Activated CD8-positive, alpha-beta memory T cell treated with anti-CD3 and anti-CD28 coated beads, Interleukin-2, amount 50 U/mL, for 48 hours (primary cell): ENCODE data around the gene PRR13.
"Not testable (repeated sequence)": the region's sequence is repeated elsewhere in the genome, so short reads cannot be mapped to it uniquely, and the experiment has no call there.

ENCODE experiments used
- DNase-seq: peaks from one replicate; pipeline ENCODE4 v3.0.0-alpha.2; 2020

Gene PRR13

DNA sequence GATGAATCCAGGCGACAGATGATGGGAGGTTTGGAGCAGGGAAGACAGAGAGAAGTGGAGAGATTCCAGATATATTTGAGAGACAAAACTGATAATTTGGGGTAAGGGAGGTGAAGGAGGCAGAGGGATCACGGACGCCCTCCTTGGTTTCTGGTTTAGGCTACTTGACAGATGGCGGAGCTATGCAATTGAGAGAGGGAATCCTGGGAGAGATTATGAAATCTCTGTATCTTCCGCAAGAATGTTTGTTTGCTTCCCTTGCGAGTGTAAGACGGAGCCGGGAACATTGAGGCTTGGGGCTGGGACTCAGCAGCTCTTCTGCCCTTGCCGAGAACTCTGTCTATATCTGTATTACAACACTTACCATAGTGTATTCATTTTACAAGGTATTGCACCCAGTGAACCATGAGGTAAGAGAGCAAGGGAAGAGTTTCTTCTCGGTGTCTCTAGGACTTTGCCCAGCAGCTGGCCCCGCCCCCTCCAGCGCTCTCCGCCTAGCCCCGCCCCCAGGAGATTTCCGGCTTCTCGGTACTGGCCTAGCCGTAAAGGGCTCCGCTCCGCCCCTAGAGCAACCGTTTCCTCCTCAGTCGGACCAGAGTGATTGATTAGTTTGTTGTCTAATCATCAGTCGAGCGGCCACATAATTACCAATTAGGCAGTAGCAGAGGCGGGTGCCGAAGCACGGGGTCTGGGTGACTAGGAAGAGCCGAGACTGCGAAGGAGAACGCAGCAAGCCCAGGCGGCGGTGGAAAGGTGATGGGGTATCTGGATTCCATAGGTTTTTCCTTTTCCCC is at the start of gene PRR13:
Gene PRR13 (plus strand): TSS at position 695 of the 794 bp plus-strand sequence. CDS start 981 bp downstream, outside the sequence.
- peak; percentile 97 for DNase-seq

- no peak for DNase-seq
Observed at GRCh38 chr12:53399896-53400295, 41.6 kb upstream of the PRR13 start.

- DNase-seq = not testable (repeated sequence)
Observed at GRCh38 chr12:53402351-53402750, 39.2 kb upstream of the PRR13 start.

DNA sequence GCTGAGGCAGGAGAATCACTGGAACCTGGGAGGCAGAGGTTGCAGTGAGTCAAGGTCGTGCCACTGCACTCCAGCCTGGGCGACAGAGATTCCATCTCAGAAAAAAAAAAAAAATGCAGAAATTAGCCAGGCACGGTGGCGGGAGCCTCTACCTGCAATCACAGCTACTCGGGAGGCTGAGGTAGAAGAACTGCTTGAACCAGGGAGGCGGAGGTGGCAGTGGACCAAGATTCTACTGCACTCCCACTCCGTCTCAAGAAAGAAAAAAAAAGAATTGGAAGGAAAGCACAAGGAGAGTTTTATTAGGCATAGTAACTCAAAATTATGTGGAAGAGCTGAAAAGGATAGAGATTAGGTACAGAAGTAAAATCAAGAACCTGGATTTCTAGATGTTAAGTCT is 38.7 kb upstream of the PRR13 start:
- DNase-seq = no peak

DNA sequence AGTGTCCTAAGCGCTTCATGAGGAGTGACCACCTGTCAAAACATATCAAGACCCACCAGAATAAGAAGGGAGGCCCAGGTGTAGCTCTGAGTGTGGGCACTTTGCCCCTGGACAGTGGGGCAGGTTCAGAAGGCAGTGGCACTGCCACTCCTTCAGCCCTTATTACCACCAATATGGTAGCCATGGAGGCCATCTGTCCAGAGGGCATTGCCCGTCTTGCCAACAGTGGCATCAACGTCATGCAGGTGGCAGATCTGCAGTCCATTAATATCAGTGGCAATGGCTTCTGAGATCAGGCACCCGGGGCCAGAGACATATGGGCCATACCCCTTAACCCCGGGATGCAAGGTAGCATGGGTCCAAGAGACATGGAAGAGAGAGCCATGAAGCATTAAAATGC is 30.6 kb upstream of the PRR13 start:
- DNase-seq = no peak

- no peak for DNase-seq
Observed at GRCh38 chr12:53413485-53414204, 27.9 kb upstream of the PRR13 start.

DNA sequence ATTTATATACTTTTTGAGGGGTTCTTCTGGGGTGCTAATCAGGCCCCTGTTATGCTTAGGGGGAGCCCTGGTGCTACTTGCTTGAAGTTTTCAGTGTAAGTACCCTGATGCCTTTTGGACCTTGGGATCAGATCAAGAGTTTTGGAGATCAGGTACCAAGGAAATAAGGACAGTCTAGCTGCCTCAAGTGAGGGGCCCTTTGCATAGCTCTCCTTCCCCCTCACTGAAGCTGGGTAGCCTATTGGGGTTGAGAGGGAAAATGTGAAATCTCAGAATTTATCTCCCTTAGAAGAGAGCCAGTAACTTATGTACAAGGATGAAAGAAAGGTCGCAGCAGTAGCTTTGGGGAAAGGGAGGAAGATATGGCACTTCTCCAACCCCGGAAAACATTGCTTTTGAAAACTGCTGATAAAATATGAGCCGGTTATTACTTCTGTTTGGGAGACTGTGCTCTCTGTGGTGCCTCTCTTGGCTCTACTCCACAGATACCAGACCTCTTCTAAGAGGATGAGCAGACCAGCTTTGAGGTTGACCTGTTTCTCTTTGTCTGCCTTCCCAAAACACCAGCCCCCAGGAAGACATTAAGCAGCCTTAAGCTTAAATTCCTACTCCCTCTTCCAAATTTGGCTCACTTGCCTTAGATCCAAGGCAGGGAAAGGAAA is 26.6 kb upstream of the PRR13 start:
- no peak for DNase-seq

DNA sequence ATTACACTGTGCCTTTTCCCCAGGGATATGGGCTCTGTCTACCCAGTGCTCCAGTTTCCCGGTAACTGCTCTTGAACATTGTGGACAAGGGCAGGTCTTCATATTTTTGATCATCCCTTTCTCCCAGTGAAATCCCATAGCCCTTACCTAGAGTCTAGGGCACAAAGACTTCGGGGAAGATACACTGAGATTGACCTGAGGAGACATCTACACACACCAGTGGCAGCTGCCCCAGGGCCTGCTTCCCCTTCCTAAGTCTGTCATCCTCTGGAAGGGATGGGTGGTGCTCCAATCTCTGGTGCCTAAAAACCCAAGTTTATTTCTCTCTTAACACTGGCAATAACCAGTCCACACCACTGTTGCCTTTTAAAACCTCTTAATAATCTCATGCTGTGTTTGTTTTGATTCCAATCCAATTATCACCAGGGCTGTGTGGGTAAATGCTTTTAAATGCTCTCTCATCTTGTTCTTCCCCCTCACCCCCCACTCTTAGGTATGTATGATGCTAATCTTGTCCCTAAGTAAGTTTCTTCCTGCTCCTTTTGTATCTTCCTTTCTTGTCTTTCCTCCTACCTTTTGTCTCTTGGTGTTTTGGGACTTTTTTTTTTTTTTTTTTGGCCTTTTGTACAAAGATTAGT is 25.7 kb upstream of the PRR13 start:
- DNase-seq = not testable (repeated sequence)

- not testable (repeated sequence) for DNase-seq
Observed at GRCh38 chr12:53417291-53417816, 24.2 kb upstream of the PRR13 start.

GRCh38 chr12:53418221-53418620 is 23.3 kb upstream of the PRR13 start:
- DNase-seq = no peak

- DNase-seq = no peak
Observed at GRCh38 chr12:53419756-53420155, 21.8 kb upstream of the PRR13 start.

DNA sequence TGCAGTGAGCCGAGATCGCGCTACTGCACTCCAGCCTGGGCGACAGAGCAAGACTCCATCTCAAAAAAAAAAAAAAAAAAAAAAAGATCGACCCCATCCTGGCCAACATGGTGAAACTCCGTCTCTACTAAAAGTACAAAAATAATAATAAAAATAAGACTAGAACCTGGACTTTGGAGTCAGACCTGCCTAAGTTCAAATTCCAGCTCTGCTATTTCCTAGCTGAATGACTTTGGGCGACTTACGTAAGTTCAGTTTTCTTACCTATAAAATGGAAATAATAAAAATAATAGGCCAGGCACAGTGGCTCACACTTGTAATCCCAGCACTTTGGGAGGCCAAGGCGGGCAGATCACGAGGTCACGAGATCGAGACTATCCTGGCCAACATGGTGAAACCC is 19.3 kb upstream of the PRR13 start:
- DNase-seq = not testable (repeated sequence)

DNA sequence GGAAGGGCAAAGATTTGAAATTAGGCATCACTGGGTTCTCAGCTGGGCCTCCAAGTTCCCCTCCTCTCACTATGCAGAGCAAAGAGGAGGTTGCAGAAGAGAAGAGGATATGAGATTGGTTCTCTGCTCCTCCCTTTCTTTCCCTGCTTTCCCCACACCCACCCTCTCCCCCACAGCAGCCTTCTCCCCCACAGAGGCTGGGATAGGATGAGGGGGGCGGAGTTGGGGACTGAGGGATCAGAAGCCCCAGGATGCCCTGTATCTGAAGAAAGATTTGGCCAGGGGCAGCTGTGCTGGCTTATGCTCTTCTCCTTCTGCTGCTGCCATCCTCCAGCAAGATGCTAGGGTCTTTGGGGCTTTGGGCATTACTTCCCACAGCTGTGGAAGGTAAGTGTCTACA is 17.9 kb upstream of the PRR13 start, which contains the start of gene AMHR2:
Gene AMHR2 (plus strand): TSS at position 259 of the 400 bp plus-strand sequence. CDS start 80 bp downstream, at position 339.
- no peak for DNase-seq

DNA sequence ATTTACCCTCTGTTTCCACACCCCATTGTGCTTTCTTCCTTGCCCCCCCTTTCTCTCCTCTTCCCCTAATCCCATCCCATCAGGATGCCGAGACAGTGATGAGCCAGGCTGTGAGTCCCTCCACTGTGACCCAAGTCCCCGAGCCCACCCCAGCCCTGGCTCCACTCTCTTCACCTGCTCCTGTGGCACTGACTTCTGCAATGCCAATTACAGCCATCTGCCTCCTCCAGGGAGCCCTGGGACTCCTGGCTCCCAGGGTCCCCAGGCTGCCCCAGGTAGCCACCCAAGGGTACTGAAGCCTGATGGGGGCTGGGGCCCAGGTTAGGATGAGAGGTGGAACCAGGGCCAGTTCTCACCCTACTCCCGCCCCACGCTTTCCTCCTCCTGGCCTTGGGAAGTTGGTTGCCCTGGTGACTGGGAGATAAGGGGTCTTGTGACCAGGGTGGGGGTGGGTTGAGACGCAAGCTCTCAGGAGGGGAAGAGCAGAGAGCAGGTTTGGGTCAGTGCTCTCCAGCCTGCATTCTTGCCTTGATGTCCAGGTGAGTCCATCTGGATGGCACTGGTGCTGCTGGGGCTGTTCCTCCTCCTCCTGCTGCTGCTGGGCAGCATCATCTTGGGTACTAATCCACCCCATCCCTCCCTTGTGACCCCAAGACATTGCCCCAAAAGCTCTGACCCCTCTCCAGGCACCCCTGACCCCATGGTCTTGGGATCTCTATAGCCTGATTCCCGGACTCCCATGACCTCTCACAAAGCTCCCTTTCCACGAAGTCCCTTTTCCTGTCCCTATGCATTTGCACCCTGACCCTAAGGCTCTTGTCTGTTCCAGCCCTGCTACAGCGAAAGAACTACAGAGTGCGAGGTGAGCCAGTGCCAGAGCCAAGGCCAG is 16.7 kb upstream of the PRR13 start:
- no peak for DNase-seq

GRCh38 chr12:53425515-53426150 is 15.9 kb upstream of the PRR13 start:
- DNase-seq = no peak

DNA sequence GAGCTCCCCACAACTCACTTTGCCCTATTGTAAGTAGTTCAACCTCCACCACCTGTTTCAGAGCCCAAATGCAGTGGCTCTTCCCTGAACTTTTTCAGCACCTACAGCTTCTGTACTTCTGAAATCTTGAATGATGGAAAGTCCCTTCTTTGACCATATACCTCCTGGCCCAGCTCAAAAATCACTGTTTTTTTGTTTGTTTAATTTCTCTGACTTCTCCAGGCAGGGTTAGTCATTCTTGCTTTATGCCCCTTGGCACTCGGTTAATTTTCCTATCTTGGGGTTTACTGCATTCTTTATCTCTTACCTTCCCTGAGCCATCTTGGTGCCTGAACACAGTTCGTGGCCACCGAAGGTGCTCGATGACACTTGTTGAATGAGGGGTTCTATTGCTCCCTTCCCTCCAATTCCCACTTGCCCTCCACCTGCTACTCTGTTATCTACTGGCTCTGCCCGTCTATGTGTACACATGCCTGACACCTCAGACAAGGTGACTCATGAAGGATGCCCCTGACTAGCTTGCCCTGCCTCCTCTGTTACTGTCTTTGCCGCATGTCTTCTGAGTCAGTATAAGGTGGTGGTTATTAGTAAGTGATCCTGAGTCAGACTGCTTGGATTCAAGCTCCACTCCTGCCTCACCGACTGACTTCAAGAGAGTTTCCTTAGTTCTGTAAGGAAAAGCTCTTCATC is 13.5 kb upstream of the PRR13 start:
- DNase-seq = peak; percentile 61

DNA sequence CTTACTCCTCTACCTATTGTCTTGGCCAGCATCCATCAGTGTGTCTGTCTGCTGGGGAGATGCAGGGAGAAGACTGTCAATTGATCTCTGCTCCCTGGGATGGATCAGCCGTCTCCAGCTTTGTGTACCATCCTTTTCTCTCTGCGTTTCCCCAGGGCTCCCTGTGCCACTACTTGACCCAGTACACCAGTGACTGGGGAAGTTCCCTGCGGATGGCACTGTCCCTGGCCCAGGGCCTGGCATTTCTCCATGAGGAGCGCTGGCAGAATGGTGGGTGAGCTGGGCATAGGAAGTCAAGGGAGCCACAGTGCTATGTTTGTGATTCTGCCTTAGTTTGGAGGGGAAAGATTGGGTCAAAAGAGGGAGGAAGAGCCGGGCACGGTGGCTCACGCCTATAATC is 12.8 kb upstream of the PRR13 start:
- DNase-seq = no peak

DNA sequence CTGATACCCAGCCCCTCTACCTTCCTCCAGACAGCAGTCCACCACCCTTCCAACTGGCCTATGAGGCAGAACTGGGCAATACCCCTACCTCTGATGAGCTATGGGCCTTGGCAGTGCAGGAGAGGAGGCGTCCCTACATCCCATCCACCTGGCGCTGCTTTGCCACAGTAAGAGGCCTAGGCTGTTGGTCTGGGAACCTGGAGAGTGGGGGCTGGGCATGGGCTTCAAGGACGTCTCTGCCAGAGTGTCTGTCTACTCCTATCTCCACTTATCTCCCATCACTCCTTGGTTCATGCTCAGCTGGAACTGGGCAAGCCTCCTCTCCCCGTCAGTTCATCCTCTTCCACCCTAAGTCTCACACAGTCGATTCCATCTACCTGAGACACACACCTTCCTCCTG is 11.4 kb upstream of the PRR13 start:
- DNase-seq = no peak

- DNase-seq = no peak
Observed at GRCh38 chr12:53431187-53431586, 10.3 kb upstream of the PRR13 start.

- DNase-seq = not testable (repeated sequence)
Observed at GRCh38 chr12:53435326-53435725, 6.2 kb upstream of the PRR13 start.

DNA sequence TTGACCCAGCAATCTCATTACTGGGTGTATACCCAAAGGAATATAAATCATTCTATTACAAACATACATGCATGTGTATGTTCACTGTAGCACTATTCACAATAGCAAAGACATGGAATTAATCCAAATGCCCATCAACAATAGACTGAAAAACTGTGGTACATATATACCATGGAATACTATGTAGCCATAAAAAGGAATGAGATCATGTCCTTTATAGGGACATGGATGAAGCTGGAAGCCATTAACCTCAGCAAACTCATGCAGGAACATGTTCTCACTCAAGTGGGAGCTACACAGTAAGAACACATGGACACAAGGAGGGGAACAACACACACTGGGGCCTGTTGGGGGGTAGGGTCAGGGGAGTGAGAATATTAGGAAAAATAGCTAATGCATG is 2.0 kb upstream of the PRR13 start:
- not testable (repeated sequence) for DNase-seq
